DMS114 treated with DMSO at 0.1 percent for 48 hours (cell line): ENCODE data around the gene TLNRD1.

Source experiments
- DNase-seq: peaks from one replicate; lab custom pipeline; 2025; ENCODE audit not compliant: unreplicated experiment; lab: John Stamatoyannopoulos, UW

The TLNRD1 gene

DNA sequence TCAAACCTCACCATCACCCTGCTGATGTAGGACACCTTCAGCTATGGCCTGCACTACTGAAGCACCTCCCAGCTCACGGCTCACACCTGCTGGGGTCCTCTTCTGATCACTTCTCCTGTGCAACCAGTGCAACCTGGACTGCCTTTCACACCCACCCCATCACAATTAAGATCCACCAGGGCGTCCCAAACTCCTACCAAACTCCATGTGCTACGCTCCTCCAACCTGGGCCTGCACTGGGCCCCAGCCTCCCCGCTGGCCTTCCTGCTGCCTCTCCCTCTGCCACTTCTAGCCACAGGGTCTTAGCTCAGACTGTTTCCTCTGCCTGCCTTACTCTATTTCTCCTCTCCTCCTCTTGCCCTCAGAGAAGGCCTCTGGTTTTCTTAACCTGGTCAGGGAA, 23.9 kb upstream of the TLNRD1 start:
- no peak for DNase-seq

DNA sequence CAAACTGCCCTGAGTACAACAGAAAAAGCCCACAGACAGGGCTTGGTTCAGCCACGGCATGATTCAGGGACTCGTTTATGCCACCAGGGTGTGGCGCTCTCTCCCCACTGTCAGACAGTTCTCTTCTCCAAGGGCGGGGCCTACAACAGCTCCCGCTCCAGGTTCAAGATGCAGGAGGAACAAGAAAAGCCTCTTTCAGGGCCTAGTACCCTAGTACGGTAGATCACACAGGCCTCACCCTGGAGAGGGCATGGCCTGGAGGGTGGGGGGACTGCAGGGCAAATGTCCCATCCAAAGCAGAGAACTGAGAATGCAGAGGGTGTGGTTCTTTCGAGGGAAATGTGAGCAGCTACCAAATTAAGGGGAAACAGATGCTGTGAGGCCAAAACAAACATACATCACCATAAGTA, 23.1 kb upstream of the TLNRD1 start:
- DNase-seq: peak; percentile 17

DNA sequence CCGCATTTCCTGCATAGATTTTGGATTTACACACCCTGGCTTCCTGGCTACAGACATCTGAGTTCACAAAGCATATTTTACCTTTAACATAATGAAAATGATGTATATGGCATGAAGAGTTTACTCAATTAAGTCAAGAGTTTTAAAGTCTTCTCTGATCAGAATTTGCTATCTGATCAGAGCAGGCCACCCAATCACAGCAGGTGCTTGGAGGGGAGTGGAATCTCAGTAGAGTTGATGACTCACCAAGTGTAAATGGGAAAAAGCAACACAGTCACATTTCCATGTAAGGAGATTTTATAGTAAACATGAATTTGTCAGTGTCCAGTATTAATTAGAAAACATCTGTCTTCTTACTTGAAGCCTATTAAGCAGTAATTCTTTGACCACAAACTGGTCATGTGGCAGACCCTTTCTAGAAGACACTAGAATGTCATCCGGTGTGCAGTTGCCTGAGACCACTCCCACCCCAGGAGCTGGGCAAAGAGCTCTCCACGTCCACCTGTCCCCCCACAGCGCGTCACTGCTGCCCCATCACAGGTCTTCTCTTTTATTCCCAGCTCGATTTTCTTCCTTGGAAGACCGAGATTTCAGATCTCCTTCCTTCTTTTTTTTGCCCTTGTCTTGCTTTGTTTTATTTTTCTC, 21.9 kb upstream of the TLNRD1 start:
- no peak for DNase-seq

DNA sequence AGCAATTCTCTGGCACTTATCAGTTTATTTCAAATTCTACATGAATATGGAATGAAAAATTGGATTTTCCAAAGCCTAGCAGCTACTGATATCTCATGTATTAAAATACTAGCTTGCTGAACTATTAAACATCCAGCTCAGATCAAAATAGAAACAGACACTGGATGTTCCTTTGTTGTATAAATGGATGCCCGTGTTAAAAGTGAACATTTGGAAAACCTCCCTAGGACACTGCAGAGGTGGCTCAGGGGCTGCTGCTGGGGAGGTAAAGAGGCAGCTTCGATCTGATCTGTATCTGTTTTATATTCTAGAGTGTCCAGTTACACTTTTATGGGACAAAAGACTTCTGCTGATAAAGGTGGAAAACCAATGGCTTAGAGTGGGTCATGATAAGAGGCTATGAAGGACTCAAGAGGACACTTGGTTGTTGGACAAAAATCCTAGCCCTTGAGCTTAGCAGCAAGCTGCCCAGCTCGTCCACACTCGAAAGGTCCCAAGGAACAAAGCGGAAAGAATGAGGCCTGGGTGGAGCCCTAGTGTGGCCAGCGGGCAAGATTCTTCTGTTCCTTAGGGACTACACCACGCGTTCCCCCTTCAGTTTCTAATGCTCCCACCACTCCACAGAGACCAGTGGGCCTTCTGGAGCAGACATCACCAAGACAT, 21.1 kb upstream of the TLNRD1 start:
- DNase-seq: no peak

DNA sequence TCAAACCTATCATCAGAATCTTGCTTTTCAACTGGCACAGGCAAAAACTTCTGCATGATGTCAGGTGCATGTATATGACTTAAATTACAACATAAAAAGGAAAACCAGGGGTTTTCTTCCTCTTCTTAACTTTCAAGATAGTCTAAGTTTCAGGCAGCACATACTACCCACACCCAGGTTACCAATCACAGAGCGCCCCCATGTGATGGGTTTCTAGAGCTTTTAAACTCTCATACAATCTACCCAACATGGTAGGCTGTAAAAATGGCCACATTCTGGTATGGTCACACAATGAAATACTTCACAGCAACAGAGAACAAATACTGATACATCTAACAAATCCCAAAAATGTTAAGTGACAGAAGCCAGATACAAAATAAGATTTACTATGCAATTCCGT, 18.5 kb upstream of the TLNRD1 start:
- no peak for DNase-seq

DNA sequence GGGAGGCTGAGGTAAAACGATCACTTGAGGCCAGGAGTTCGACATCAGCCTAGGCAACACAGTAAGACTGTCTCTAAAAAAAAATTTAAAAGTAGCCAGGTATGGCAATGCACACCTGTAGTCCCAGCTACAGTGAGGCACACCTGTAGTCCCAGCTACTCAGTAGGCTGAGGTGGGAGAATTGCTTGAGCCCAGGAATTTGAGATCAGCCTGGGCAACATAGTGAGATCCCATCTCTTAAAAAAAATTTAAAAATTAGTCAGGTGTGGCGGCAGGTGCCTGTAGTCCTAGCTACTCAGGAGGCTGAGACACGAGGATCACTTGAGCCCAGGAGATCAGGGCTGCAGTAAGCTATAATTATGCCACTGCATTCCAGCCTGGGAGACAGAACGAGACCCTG, 17.9 kb upstream of the TLNRD1 start:
- DNase-seq: no peak

DNA sequence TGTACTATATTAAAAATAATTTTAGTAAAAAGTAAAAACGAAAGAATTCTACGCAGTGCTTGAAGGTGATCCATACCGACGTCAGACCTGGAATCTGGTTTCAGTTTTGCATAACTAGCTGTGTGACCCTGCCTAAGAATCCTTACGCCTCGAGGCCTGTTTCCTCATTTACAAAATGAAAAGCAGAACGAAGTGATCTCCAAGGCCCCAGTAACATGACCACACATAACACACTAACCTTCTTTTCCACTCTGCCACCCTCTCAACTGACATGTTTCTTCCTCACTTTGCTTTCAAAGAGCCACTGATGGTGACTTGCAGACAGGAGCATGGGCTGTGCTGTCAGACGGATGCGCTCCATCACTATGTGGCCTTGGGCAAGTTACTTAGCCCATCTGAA, 15.9 kb upstream of the TLNRD1 start:
- no peak for DNase-seq

DNA sequence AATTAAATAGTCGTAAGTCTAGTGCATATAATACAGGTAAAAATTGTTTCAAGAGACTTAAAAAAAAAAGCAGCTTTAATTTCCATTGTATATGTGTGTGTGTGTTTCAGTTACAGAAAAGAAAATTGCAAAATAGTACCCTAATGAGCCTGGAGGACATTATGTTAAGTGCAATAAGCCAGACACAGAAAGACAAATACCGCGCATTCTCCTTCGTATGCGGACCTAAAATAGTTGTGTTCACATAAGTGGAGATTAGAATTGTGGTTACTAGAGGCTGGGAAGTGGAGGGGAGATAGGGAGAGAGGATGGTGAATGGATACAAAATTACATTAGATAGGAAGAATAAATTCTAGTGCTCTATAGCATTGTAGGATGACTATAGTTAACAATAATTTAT, 14.7 kb upstream of the TLNRD1 start:
- no peak for DNase-seq

DNA sequence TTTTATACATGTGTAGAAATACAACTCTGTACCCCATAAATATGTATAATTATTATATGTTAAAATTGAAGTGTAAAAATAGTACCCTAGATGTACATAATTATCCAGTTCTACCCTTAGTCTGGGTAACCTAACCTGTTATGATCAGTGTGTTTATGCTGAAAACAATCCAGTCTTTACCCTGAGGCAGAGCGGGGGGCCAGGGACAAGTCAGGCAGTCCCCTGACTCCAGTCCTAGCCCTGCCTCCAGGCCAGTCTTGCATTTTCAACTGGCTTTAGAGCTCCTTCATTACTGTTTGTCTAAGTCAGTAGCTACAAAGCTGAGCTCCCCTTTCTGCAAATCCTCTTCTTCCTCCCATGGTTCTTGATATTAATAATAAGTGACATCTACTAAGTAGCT, 14.2 kb upstream of the TLNRD1 start:
- DNase-seq: no peak

DNA sequence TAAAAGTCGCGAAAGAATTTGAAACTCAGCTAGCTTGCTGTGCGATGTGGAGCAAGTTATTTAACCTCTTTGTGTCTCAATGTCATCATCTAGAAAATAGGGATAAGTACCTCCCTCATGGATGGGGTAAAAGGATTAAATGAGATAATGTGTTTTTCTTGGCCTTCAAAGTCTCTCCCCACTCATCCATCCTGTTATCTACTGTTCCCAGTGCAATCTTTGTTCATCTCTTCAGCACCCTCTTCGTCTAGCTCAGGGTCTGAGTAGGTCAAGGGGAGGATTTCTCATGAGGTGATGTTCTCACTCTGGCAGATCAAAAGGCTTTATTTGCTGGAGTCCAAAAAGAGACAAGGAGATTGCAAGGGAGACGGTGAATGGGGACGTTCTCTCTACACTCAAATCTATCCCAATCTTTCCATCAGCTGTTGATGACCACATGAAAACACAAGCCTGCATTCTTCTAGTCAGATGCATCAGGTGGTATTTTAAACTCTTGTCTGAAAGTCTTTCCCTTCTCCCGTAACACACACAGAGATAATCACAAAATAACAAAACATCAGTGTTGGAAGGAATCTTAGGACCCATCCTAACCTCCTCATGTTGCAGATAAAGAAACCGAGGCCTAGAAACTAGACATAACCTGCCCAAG, 12.5 kb upstream of the TLNRD1 start:
- no peak for DNase-seq

DNA sequence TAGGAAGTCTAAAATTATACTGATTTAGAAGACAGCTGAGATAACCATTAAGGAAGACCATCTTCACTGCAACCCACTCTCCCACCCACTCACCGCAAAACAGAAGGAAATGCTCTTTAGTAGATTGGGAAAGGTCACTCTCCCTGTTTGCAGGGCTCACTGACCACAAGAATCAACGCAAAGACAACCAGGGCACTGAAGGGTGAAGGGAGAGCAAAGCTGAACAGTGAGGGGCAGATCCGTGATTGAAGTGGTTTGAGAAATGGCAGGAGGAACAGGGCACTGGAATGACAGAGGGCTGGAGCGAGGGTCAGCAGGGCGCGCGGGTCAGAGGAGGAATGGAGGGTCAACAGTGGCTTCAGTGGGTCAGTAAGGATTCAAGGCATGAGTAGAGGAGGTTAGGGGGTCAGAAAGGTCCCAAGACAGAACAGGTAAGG, 11.6 kb upstream of the TLNRD1 start:
- DNase-seq: no peak

DNA sequence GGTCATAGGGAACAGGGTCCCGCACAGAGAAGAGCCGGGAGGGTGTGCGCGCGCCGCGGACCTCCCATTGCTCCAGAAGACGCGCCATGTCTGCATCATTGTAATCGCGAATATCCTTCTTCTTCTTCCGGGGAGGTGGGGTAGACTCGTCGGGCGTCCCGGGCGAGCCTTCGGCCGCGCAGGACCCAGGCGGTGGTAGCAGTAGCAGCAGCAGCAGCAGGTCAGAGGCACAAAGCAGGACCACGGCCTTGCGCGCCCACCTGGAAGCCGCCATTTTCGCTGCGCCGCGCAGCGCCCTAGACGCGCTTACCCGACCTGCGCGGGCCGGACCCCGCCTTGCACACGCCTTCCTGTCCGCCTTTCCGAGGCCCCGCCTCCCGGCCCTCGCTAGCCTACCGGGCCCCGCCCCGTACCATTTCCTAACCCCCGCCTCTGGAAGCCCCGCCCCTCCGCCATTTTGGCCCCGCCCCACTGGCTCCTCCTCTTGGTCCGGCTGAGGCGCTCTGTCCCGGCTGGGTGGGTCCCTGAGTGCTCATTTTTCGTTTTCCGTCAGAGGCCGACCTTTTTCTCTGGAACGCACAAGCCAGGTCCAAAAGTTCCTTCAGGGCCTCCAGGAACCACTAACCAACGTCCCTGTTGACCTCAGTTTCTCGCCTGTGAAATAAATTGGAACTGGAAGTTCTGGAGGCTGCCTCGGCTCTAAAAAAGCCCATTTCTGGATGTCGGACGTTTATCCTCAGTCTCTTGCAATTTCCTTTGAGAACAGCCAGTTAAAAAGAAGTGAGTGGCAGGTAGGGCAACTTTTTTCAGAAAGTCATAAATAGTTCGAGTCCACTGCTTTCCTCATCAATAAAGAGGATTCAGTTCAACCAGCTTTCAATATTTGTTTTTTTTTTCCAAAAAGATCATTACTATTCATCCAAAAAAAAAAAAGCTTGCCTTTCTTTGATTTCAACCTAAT, 10.9 kb upstream of the TLNRD1 start, which contains the start of gene MESD:
Gene MESD (minus strand): TSS at position 302 of the 961 bp plus-strand sequence. CDS start 28 bp downstream, at position 274.
- DNase-seq: peak; percentile 97

DNA sequence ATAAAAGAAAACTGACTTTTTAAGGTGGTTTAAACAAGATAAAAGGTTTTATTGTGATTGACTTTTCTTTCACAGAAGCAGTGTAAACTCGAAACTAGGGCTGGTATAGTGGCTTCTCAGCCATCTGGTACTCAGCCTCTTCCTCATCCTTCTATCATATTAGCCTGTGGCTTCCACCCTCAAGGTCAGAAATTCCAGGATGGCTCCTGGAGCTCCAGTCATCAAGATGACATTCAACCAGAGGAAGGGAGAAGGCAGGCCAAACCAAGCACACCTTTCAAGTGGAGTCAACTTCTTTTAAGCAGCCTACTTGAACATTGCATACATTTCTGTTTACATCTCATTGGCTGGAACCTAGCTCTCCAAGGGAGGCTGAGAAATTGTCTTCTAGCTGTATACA, 9.8 kb upstream of the TLNRD1 start:
- DNase-seq: no peak

DNA sequence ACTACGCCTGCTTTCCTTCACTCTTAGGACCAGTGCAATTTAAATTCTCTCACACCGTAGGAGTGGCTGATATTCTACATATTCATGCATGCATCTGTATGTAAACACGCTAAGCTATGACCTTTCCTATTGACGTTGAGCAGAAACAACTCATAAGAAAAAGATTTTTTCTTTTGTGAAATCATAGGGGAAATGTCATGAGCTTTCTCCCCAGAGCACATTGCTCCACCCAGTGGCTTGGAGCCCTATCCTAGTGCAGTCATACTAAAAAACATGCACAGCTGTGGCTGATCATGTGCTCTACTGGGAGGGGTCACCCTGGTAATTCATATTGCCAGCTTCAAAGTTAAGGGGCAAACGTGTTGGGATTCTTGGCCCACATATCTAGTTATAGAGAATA, 9.3 kb upstream of the TLNRD1 start:
- DNase-seq: no peak

DNA sequence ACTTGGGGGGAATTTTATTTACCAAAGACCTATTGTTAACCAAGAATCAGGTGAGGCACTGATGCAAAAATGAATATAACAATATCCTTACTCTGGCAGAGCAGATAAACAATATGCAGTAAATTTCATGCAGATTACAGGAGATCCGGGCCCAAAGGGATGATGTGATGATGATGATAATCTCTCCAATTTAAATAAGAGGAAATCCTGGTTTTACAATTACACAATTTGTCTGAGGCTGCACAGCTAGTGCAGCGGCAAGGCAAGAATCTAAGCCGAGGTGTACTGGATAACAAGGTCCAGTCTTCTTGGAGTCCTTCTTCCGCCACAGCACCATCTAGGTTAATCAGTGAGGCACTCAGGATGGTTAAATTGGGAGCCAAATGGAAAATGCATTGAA, 8.7 kb upstream of the TLNRD1 start:
- no peak for DNase-seq

DNA sequence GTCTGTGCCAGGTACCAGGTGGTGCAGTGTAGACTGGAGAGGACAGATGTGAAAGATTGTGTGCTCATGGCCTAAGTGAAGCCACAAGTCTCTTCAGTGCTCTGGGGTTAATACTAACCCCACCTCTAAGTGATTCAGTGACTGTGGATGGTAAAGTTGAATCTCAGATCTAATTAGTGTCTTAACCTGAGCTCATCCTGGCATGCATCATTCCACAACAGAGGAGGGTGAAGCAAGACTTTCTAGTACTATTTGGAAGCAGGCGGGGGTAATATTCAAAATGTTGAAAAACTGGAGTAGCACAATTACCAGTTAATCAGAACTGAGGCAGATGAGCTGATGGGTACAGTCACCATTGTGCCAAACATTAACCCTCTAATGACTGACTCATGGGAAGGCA, 8.3 kb upstream of the TLNRD1 start:
- DNase-seq: no peak

DNA sequence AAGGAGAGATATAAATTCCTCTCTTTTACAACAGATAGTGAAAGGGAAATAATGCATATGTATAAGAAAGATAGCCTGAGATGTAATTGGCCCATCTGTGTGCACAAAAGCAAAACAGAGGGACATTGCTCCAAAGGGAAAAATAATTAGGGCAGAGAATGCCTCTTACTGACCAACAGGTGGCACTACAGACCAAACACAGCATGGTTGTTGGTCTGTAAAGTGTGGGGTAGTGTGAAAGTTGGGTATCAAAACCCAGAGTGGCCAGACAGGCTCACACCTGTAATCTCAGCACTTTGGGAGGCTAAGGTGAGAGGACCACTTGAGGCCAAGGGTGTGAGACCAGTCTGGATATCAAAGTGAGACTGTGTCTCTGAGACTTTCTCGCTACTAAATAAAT, 4.5 kb upstream of the TLNRD1 start:
- DNase-seq: no peak

DNA sequence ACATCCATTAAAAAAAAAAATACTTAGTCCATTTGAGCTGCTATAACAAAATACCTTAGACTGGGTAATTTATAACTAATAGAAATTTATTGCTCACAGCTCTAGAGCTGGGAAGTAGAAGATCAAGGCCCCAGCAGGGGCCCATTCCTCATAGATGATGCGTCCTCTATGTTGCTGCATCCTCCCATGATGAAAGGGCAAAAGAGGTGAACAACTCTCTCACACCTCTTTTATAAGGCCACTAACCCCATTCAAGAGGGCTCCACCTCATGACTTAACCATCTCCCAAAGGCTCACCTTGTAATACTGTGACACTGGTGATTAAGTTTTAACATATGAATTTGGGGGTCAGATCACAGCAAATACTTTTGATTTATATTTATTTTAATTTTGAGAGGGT, 3.0 kb upstream of the TLNRD1 start:
- DNase-seq: no peak

DNA sequence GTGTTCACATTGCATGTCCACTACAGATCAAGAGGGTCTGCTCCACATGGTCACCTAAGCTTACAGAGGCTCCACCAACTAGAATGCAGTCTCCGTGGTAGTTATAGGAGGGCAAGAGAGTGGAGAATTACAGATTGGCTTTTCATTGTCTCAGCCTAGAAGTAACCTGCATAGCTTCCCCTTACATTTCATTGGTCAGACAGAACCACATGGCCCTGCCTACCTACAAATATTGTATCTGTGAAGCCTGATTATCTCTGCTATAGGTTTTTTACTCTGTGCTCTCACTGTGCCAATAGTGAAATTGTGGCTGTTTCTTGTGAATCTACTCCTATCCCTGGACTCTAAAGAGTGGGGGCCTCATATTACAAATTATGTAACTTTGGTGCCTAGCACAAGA, 2.5 kb upstream of the TLNRD1 start:
- no peak for DNase-seq

DNA sequence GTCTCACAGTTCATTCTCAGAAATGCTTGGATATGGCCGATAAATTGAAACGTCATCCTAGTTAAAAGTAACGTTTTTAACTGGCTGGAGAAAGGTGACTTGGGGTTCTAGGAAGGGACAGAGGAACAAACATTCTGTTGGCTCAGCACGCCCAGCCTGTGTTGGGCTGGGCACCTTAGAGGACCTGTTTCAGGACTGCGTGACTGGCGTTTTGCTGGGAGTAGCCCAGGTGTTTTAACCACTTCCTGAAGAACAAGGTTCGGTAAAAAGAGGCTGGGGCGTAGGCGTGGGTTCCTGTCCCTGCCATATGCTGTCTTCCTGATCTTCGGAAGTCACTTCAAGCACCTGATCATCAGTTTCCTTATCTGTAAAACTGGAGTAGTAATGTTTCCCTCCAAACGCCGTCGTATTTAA, 1.1 kb upstream of the TLNRD1 start:
- no peak for DNase-seq

DNA sequence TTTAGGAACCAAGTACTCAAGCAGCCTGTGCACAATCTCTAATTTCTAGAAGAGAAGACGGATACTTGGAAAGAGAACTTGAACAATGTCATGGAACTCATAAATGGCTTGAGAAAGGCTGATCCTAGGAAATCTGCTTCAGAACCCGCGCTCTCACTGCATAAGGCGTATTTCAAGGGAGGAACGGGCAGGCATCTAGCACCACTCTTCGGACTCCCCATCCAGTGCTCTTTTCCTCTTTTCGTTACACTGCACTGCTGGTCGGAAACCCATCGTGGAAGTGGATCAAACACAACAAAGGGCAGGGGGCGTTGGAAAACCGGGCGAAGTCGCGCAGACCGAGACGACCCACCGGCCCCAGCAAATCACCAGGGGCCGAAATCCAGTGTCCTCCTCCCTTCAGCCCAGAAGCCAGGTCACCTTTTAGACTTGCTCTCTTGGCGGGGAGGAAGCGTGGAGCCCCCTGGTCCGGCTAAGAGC, 539 bp upstream of the TLNRD1 start:
- no peak for DNase-seq
